ENCODE results near the gene CANX. TPM values are rescaled to one million over a fixed set of nuclear protein-coding genes. Genes with fewer than 3 reads are reported as not detected.
A peak's percentile ranks its signal among the peaks of the same experiment; 100 is the strongest.

Gene CANX
- total and polyA plus RNA-seq, 9 of the 15 experiments (the other 6 are each of a cell fraction or from before 2014, with no cell fraction given), result 155 to 893 (median 589) TPM

GRCh38 chr5:179727106-179727505 is 28.3 kb downstream of the CANX start:
- Histone ChIP-seq H3K9me1 (ENCODE audit: control insufficient read depth, insufficient read depth, low read length) (no peaks in the 10 kb centered on the region), H3K9ac (ENCODE audit: insufficient read depth in 1 of 2, low read depth in 2 of 2, low read length in 2 of 2) (no peak overlapping the region), H2AFZ (ENCODE audit: low read depth, low read length) (no peak overlapping the region), H3K27ac (ENCODE audit: extremely low read depth, low read depth, low read length) (no peak overlapping the region), H3K4me2 (ENCODE audit: insufficient read depth, low read length) (no peak overlapping the region), H3K79me2 (ENCODE audit: control insufficient read depth, insufficient read depth, low read length) (peaks cover 10% of the 10 kb centered on the region; the same call in 2 of the 3 replicates), H3K4me1 (replicated peaks in 1 of 2; ENCODE audit: control insufficient read depth in 2 of 2, insufficient read depth in 2 of 2, low read length in 2 of 2) (peaks cover 6 to 10% of the 10 kb centered on the region in 2 experiments), H3K36me3 (ENCODE audit: control insufficient read depth, insufficient read depth, low read length) (peaks cover 90% of the 10 kb centered on the region), H3K27me3 (ENCODE audit: control insufficient read depth in 2 of 2, insufficient read depth in 2 of 2, low read length in 2 of 2) (no peaks in the 10 kb centered on the region), H3K9me3 (replicated peaks; ENCODE audit: control insufficient read depth, insufficient read depth, low read depth, low read length) (no peaks in the 10 kb centered on the region), H4K20me1 (replicated peaks; ENCODE audit: control insufficient read depth, insufficient read depth, low read length) (no peaks in the 10 kb centered on the region; the same call in 1 of the 2 replicates), H3K4me3 (no peak overlapping the region)
- no peak for ATAC-seq
- no TSS peak for BruUV-seq (replicated peaks)
- intact Hi-C loops (cut with micrococcal nuclease) (no loop called here), in situ Hi-C loops (cut with MboI) (no loop called here)
- POLR2A ChIA-PET, result interaction anchor here (0.5 to 0.9 kb wide), 2 partner anchors 9 to 116 kb away, joined by 3 to 4 read pairs; no protein-coding TSS in a partner anchor
- no peak for FAIRE-seq
- CTCF ChIA-PET (ENCODE audit: low intra/inter-chr PET ratio), result no interaction called here
- DNase-seq (ENCODE audit: extremely low read depth in 1 of 4, low spot score in 3 of 4), result no peak
- 86% methylated on average over 6 of the region's 6 CpGs for whole genome bisulfite sequencing (ENCODE audit: insufficient coverage, low coverage, missing lambda C conversion rate)
- no peak for TF ChIP-seq HOXB6 (CRISPR knock-in tag; IDR thresholded peaks at IDR 0.05; ENCODE audit: borderline replicate concordance)
- no peak for TF ChIP-seq ZNF212 (CRISPR knock-in tag; IDR thresholded peaks at IDR 0.05)

DNA sequence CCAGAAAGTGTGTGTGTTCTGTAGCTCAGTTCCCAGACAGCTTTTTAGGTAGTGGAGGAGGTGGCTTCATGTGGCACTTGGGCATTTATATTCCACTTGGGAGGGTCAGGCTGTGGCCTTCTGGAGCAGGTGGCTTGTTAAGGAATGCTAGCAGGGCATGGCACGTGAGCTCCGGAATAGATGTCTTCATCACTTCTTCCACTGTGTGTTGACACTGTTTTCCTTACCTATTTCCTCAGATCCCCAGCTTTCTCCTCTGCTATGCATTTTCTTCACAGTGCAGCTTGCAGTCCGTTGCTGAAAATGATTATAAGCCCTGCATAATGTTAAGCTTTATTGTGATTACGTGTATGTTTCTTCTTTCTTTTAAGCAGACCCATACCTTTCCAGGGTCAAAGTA is 30.5 kb downstream of the CANX start:
- no peak for FAIRE-seq
- TF ChIP-seq SUPT5H (IDR thresholded peaks at IDR 0.05), result peak; percentile 40; the same call in 1 of the 2 replicates
- no peak for TF ChIP-seq ZNF263 (CRISPR knock-in tag; IDR thresholded peaks at IDR 0.05; ENCODE audit: borderline replicate concordance)
- no peaks in the 10 kb centered on the region for H3K27me3 ChIP-seq (ENCODE audit: control insufficient read depth in 2 of 2, insufficient read depth in 2 of 2, low read length in 2 of 2)
- BruUV-seq (replicated peaks), result no TSS peak
- CTCF ChIA-PET (ENCODE audit: low intra/inter-chr PET ratio), result no interaction called here
- DNase-seq (ENCODE audit: extremely low read depth in 1 of 4, low spot score in 3 of 4), result no peak
- POLR2A ChIA-PET, result interaction anchor here (0.6 to 2.7 kb wide), 4 partner anchors 9 to 27 kb away, joined by 3 to 14 read pairs (median 10); no protein-coding TSS in a partner anchor
- H3K4me3 ChIP-seq, result no peak overlapping the region
- H3K4me1 ChIP-seq (replicated peaks in 1 of 2; ENCODE audit: control insufficient read depth in 2 of 2, insufficient read depth in 2 of 2, low read length in 2 of 2), result peaks cover 10 to 13% of the 10 kb centered on the region in 2 experiments
- no peaks in the 10 kb centered on the region for H4K20me1 ChIP-seq (replicated peaks; ENCODE audit: control insufficient read depth, insufficient read depth, low read length)
- peaks cover 17% of the 10 kb centered on the region for H3K79me2 ChIP-seq (ENCODE audit: control insufficient read depth, insufficient read depth, low read length)
- ATAC-seq, result no peak
- peaks cover 69% of the 10 kb centered on the region for H3K36me3 ChIP-seq (ENCODE audit: control insufficient read depth, insufficient read depth, low read length)
- H3K9ac ChIP-seq (ENCODE audit: insufficient read depth in 1 of 2, low read depth in 2 of 2, low read length in 2 of 2), result no peak overlapping the region; a peak in 1 of 4 replicates
- H3K27ac ChIP-seq (ENCODE audit: extremely low read depth, low read depth, low read length), result no peak overlapping the region
- H3K9me3 ChIP-seq (replicated peaks; ENCODE audit: control insufficient read depth, insufficient read depth, low read depth, low read length), result no peaks in the 10 kb centered on the region
- in situ Hi-C loops (cut with MboI) (no loop called here), intact Hi-C loops (cut with micrococcal nuclease) (no loop called here)
- H3K4me2 ChIP-seq (ENCODE audit: insufficient read depth, low read length), result no peak overlapping the region
- H3K9me1 ChIP-seq (ENCODE audit: control insufficient read depth, insufficient read depth, low read length), result no peaks in the 10 kb centered on the region
- 75% methylated on average over 4 of the region's 4 CpGs for WGBS (ENCODE audit: insufficient coverage, low coverage, missing lambda C conversion rate)
- H2AFZ ChIP-seq (ENCODE audit: low read depth, low read length), result no peak overlapping the region
